Peyer's patch (tissue), 4 donors: ENCODE data around the gene PTMA. TPM values are rescaled to one million over a fixed set of nuclear protein-coding genes. Genes with fewer than 3 reads are reported as not detected.
A peak's percentile ranks its signal among the peaks of the same experiment; 100 is the strongest.

Source experiments
- DNase-seq, 3 donors: peaks; one replicate each; pipeline ENCODE4 v3.0.0-alpha.2; 2017 to 2019
- H3K27ac ChIP-seq, 4 donors: fragments of 200-600 bp; sonication (generic); one replicate each; pipeline ENCODE4 v1.5.1; 2016 to 2019
- H3K27me3 ChIP-seq, 2 donors: fragments of 200-600 bp; sonication (generic); one replicate each; pipeline ENCODE4 v1.5.1; 2019
- H3K36me3 ChIP-seq, 3 donors: fragments of 200-600 bp; sonication (generic); one replicate each; pipeline ENCODE4 v1.5.1; 2016 to 2019
- H3K4me1 ChIP-seq, 4 donors: fragments of 200-600 bp; sonication (generic); one replicate each; pipeline ENCODE4 v1.5.1; 2016 to 2019
- H3K4me3 ChIP-seq, 4 donors: fragments of 200-600 bp; sonication (generic); 1 replicate in 3 of 4; 2 replicates in 1 of 4; pipeline ENCODE4 v1.5.1; 2016 to 2019; ENCODE audit warnings: mild to moderate bottlenecking in 1 of 4
- H3K9me3 ChIP-seq, 4 donors: fragments of 200-600 bp; sonication (generic); one replicate each; pipeline ENCODE4 v1.5.1; 2016 to 2019; ENCODE audit warnings: mild to moderate bottlenecking in 1 of 4
- CTCF ChIP-seq, 6 experiments: fragments of 450-650 bp in 4 of 6; fragments of 200-600 bp in 2 of 6; sonication (generic) in 1 of 6; IDR thresholded peaks; one replicate each; pipeline ENCODE4 v1.5.1; 2017 to 2019; ENCODE audit warnings: antibody characterized with exemption in 6 of 6, mild to moderate bottlenecking in 3 of 6, moderate library complexity in 1 of 6
- POLR2A ChIP-seq, 2 donors: fragments of 450-650 bp; IDR thresholded peaks; one replicate each; pipeline ENCODE4 v1.5.1; 2017; ENCODE audit warnings: antibody characterized with exemption in 2 of 2, mild to moderate bottlenecking in 2 of 2, moderate library complexity in 2 of 2
- total RNA-seq, 4 donors: library from RNA; depleted of rRNA; stranded (reverse); fragments of >200 nt; gene quantifications; one replicate each; pipeline ENCODE4 v1.1.0, GENCODE V29; 2016

The PTMA gene
- total RNA-seq, 4 donors from 2014 or later: 316 to 1,049 (median 353) TPM

- Histone ChIP-seq H3K9me3 (no peaks in the 10 kb centered on the region), H3K27ac (peak overlapping the region; percentile 95 to 97 (median 96)), H3K36me3 (no peaks in the 10 kb centered on the region), H3K4me3 (peak overlapping the region; percentile 52 to 63 (median 56)), H3K27me3 (no peaks in the 10 kb centered on the region), H3K4me1 (peaks cover 4 to 24% (median 10%) of the 10 kb centered on the region in 4 donors)
- peak in 2 of 3 donors; percentile 34 to 65 for DNase-seq
- TF ChIP-seq POLR2A (IDR thresholded peaks at IDR 0.05): no peak
- no peak for TF ChIP-seq CTCF (IDR thresholded peaks at IDR 0.05)
These were observed 45.4 kb upstream of the PTMA start for GRCh38 chr2:231662811-231663457.

- Histone ChIP-seq H3K4me3 (no peak overlapping the region), H3K4me1 (peaks cover 4 to 27% (median 10%) of the 10 kb centered on the region in 4 donors), H3K27ac (peak overlapping the region in 3 of 4 donors; percentile 6 to 97 (median 95)), H3K36me3 (no peaks in the 10 kb centered on the region), H3K27me3 (no peaks in the 10 kb centered on the region), H3K9me3 (no peaks in the 10 kb centered on the region)
- TF ChIP-seq CTCF (IDR thresholded peaks at IDR 0.05) (no peak), POLR2A (IDR thresholded peaks at IDR 0.05) (no peak)
- peak in 2 of 3 donors; percentile 16 to 51 for DNase-seq
These were observed 44.7 kb upstream of the PTMA start for GRCh38 chr2:231663458-231664212.

- Histone ChIP-seq H3K4me1 (peaks cover 4 to 28% (median 10%) of the 10 kb centered on the region in 4 donors), H3K36me3 (no peaks in the 10 kb centered on the region), H3K27me3 (no peaks in the 10 kb centered on the region), H3K9me3 (no peaks in the 10 kb centered on the region), H3K27ac (peak overlapping the region; percentile 97 to 99 (median 98)), H3K4me3 (no peak overlapping the region)
- peak in 1 of 3 donors; percentile 18 for DNase-seq
- no peak for TF ChIP-seq CTCF (IDR thresholded peaks at IDR 0.05)
- TF ChIP-seq POLR2A (IDR thresholded peaks at IDR 0.05): no peak
These were observed 43.6 kb upstream of the PTMA start for GRCh38 chr2:231664727-231665126.

- Histone ChIP-seq H3K9me3 (no peaks in the 10 kb centered on the region), H3K4me3 (peak overlapping the region in 3 of 4 donors; percentile 51 to 61 (median 52)), H3K27ac (peak overlapping the region; percentile 97 to 99 (median 98)), H3K36me3 (no peaks in the 10 kb centered on the region), H3K4me1 (peaks cover 4 to 36% (median 14%) of the 10 kb centered on the region in 4 donors), H3K27me3 (no peaks in the 10 kb centered on the region)
- no peak for TF ChIP-seq POLR2A (IDR thresholded peaks at IDR 0.05)
- TF ChIP-seq CTCF (IDR thresholded peaks at IDR 0.05): no peak
- DNase-seq: peak in 1 of 3 donors; percentile 47
These were observed 42.8 kb upstream of the PTMA start for GRCh38 chr2:231665245-231666170.
